ENCODE data around the gene PDLIM3. TPM values are rescaled to one million over a fixed set of nuclear protein-coding genes. Genes with fewer than 3 reads are reported as not detected.
A peak's percentile ranks its signal among the peaks of the same experiment; 100 is the strongest.

The PDLIM3 gene, protein sequence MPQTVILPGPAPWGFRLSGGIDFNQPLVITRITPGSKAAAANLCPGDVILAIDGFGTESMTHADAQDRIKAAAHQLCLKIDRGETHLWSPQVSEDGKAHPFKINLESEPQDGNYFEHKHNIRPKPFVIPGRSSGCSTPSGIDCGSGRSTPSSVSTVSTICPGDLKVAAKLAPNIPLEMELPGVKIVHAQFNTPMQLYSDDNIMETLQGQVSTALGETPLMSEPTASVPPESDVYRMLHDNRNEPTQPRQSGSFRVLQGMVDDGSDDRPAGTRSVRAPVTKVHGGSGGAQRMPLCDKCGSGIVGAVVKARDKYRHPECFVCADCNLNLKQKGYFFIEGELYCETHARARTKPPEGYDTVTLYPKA
- total RNA-seq (35.2 and 43.2 TPM in 2 replicates), polyA plus RNA-seq (23.6 and 29.1 TPM in 2 replicates)

DNA sequence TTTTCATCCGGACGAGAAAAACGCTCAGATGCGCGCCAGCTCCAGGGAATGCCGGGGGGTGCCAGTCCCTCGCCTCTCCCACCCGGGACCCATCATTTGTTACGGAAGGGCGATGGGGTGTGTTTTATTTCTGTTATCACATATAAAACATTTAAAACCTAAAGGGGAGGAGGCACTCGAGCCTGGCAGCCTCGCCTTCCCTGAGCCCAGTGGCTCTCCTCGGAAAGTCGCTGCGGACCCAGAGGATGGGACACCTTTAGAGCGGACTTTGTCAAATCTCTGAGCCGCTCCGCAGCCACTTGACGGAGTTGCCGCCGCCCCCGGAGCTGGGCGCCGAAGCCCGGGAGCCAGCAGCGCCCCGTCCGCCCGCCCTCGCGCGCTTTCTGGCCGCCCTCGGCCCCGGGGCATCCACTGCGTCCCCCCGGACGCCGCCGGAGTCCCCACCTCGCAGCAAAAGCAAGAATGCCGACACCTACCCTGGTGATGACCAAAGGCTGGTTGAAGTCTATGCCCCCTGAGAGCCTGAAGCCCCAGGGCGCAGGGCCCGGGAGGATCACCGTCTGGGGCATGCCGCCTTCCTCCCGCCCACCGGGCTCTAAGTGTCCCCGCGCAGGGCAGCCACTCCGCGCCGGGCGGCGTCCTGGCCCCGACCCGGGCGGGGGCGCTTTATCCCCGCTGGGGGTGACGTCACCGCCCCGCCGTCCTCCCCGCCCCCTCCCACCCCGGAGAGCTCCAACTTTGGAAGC is at the start of gene PDLIM3:
TSS of gene PDLIM3 (minus strand) at position 642 of the 746 bp plus-strand sequence. CDS start at position 569, 73 bp downstream.
- TF ChIP-seq, protein P1, sequence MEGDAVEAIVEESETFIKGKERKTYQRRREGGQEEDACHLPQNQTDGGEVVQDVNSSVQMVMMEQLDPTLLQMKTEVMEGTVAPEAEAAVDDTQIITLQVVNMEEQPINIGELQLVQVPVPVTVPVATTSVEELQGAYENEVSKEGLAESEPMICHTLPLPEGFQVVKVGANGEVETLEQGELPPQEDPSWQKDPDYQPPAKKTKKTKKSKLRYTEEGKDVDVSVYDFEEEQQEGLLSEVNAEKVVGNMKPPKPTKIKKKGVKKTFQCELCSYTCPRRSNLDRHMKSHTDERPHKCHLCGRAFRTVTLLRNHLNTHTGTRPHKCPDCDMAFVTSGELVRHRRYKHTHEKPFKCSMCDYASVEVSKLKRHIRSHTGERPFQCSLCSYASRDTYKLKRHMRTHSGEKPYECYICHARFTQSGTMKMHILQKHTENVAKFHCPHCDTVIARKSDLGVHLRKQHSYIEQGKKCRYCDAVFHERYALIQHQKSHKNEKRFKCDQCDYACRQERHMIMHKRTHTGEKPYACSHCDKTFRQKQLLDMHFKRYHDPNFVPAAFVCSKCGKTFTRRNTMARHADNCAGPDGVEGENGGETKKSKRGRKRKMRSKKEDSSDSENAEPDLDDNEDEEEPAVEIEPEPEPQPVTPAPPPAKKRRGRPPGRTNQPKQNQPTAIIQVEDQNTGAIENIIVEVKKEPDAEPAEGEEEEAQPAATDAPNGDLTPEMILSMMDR (IDR thresholded peaks at IDR 0.05; ENCODE audit: low read depth, low read length): no peak
- H3K27me3 ChIP-seq: peaks cover 21% of the 10 kb centered on the region
- no peaks in the 10 kb centered on the region for H3K36me3 ChIP-seq
- H3K4me1 ChIP-seq (ENCODE audit: low read depth): no peaks in the 10 kb centered on the region
- DNase-seq (ENCODE audit: low read depth in 1 of 2, low spot score in 1 of 2): peak; percentile 80 to 87
- peak within 1 kb of the TSS; percentile 83 for H3K4me3 ChIP-seq
- no peaks in the 10 kb centered on the region for H3K9me3 ChIP-seq (ENCODE audit: low read depth)
- H3K27ac ChIP-seq: peak within 1 kb of the TSS; percentile 40

DNA sequence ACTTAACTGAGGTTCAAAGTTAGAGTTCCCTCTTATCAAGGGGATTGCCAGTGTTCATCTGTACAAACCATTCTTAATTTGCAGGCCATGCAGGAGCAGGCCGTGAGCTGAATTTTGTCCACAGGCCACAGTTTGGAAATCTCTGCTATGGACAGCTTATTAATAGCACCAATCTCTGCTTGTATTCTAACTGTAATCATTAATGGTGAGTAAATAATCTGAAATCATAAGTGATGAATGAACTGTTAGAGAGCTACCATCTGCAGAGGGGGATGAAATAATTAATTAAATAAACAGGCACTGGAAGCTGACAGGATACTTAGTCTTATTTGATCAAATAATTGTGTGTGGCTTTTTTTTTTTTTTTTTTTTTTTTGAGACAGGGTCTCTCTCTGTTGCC is 48.5 kb upstream of the PDLIM3 start:
- DNase-seq (ENCODE audit: low read depth in 1 of 2, low spot score in 1 of 2): no peak

DNA sequence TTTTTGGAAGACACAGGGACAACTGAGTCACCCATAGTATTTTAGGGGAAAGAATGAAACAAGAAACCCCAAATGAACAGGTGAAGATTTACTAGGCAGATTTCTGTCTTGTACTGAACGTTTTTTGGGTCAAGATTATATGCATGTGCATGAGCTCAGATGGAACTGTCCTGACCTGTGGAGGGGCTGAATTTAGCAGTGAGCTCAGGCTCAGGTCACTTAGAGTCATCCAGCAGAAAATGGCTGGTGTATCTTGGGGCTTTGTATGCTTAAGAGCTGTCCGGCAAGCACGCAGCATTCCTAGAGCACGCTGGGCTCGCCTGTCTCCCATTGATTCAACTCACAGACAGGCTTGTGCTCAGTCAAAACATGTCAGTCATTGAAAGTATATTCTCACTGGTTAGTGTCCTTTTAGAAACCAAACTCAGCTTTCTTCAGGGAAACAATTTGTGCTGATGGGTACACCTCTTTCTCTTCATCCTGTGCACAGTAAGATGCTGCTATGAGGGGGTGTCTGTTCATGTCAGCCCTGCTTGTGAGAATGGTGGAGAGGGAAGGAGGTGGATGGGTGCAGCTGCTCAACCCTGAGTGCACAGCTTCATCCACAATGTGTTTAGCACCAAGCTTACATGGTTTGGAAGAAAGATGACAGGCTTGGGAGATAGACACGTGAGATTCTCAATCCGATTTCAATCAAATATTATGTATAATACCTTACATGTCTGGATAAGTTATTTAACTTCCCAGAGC is 47.5 kb upstream of the PDLIM3 start:
- no peaks in the 10 kb centered on the region for H3K9me3 ChIP-seq (ENCODE audit: low read depth)
- H3K36me3 ChIP-seq: peaks cover 6% of the 10 kb centered on the region
- H3K27me3 ChIP-seq: no peaks in the 10 kb centered on the region
- TF ChIP-seq, protein P1 (IDR thresholded peaks at IDR 0.05; ENCODE audit: low read depth, low read length): no peak
- DNase-seq (ENCODE audit: low read depth in 1 of 2, low spot score in 1 of 2): peak in 1 of 2 donors; percentile 21
- no peaks in the 10 kb centered on the region for H3K4me1 ChIP-seq (ENCODE audit: low read depth)
- no peak overlapping the region for H3K4me3 ChIP-seq
- peak overlapping the region; percentile 68 for H3K27ac ChIP-seq

More for the DNA sequence above, 48.5 kb upstream of the PDLIM3 start:
- peaks cover 6% of the 10 kb centered on the region for H3K36me3 ChIP-seq
- peak overlapping the region; percentile 24 for H3K27ac ChIP-seq
- no peaks in the 10 kb centered on the region for H3K9me3 ChIP-seq (ENCODE audit: low read depth)
- H3K4me3 ChIP-seq: no peak overlapping the region
- H3K4me1 ChIP-seq (ENCODE audit: low read depth): no peaks in the 10 kb centered on the region
- H3K27me3 ChIP-seq: no peaks in the 10 kb centered on the region
- TF ChIP-seq, protein P1 (IDR thresholded peaks at IDR 0.05; ENCODE audit: low read depth, low read length): no peak

DNA sequence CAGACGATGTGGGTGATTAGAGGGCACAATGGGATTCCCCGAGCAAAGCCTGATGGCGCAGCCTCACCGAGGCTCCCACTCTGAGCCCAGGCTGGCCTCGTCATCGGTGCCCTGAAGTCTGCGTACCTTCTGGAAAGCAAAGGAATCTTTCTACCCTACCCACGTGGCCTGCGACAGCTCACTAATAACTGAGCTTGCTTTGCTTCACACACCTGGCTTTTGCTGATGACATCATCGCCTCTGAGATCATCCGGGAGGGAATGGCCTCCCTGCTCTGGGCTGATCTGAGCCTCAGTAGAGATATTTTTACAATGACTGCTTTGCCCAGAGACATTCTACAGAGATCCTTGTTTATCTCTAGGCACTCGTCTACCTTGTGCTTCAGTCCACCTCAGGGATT is 45.4 kb upstream of the PDLIM3 start:
- Histone ChIP-seq H3K27me3 (no peaks in the 10 kb centered on the region), H3K4me1 (ENCODE audit: low read depth) (peaks cover 16% of the 10 kb centered on the region), H3K36me3 (no peaks in the 10 kb centered on the region), H3K27ac (no peak overlapping the region), H3K9me3 (ENCODE audit: low read depth) (no peaks in the 10 kb centered on the region), H3K4me3 (no peak overlapping the region)
- TF ChIP-seq, protein P1 (IDR thresholded peaks at IDR 0.05; ENCODE audit: low read depth, low read length): no peak
- no peak for DNase-seq (ENCODE audit: low read depth in 1 of 2, low spot score in 1 of 2)

DNA sequence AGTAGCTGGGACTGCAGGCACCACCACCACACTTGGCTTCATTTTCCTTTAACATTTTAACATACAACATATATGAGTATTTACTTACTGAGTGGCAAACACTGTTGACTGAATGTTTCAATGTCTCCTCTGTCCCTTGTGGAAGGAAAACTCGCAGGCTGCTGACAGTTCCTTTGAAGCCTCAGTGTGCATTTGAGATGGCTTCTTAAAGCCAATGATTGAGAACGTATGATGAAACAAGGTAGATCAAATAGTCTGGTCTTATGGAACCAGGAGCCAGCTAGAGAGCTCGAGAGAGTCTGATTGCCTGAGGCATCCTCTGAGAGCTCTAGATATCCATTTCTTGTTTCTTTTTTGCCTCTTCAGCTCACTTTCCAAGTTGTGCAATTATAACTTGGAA is 43.0 kb upstream of the PDLIM3 start:
- no peaks in the 10 kb centered on the region for H3K36me3 ChIP-seq
- no peak overlapping the region for H3K4me3 ChIP-seq
- no peak overlapping the region for H3K27ac ChIP-seq
- no peaks in the 10 kb centered on the region for H3K9me3 ChIP-seq (ENCODE audit: low read depth)
- H3K27me3 ChIP-seq: no peaks in the 10 kb centered on the region
- TF ChIP-seq, protein P1 (IDR thresholded peaks at IDR 0.05; ENCODE audit: low read depth, low read length): no peak
- peaks cover 27% of the 10 kb centered on the region for H3K4me1 ChIP-seq (ENCODE audit: low read depth)
- no peak for DNase-seq (ENCODE audit: low read depth in 1 of 2, low spot score in 1 of 2)
